ENCODE results near the gene KIRREL3. TPM values are rescaled to one million over a fixed set of nuclear protein-coding genes. Genes with fewer than 3 reads are reported as not detected.

Gene KIRREL3
- total and polyA plus RNA-seq, 2 of the 8 experiments (the other 6 are each of a cell fraction or from before 2014, with no cell fraction given) = 0.29 to 0.32 TPM

GRCh38 chr11:126734752-126735151 lies 265.8 kb downstream of the KIRREL3 start:
- Histone ChIP-seq H3K36me3 (ENCODE audit: control insufficient read depth in 2 of 4, insufficient read depth in 4 of 4, low read length in 3 of 4) (no peaks in the 10 kb centered on the region), H3K27ac (ENCODE audit: low read depth, low read length) (no peak overlapping the region), H4K20me1 (replicated peaks in 1 of 2; ENCODE audit: control insufficient read depth in 1 of 2, insufficient read depth in 2 of 2, low read length in 2 of 2) (no peaks in the 10 kb centered on the region), H2AFZ (ENCODE audit: low read length) (no peak overlapping the region), H3K9me3 (ENCODE audit: insufficient read depth in 2 of 2, low read depth in 1 of 2, low read length in 1 of 2) (no peaks in the 10 kb centered on the region), H3K4me1 (replicated peaks in 1 of 4; ENCODE audit: control insufficient read depth in 3 of 4, insufficient read depth in 4 of 4, low read length in 3 of 4) (peaks cover 0 to 5% (median 0%) of the 10 kb centered on the region in 4 experiments; a peak in 4 of 7 replicates), H3K14ac (ENCODE audit: insufficient read length) (no peak overlapping the region), H3K4me2 (ENCODE audit: insufficient read depth in 1 of 2, low read depth in 2 of 2, low read length in 2 of 2) (no peak overlapping the region), H4K8ac (ENCODE audit: extremely low read depth, insufficient read depth, low read length) (no peak overlapping the region), H3K4me3 (ENCODE audit: extremely low read depth in 1 of 4, insufficient read depth in 2 of 4, low read depth in 3 of 4, low read length in 4 of 4) (no peak overlapping the region), H3K4ac (replicated peaks; ENCODE audit: insufficient read length, low read depth, low read length) (no peak overlapping the region), H3K79me1 (ENCODE audit: low read depth, low read length) (no peaks in the 10 kb centered on the region), H4K5ac (ENCODE audit: insufficient read length, low read depth, low read length) (no peak overlapping the region), H2BK5ac (ENCODE audit: low read depth, low read length) (no peak overlapping the region), H2BK20ac (ENCODE audit: low read length) (no peak overlapping the region), H2BK120ac (replicated peaks; ENCODE audit: low read depth, low read length) (no peak overlapping the region), H3K56ac (replicated peaks; ENCODE audit: insufficient read length, low read depth, low read length) (no peak overlapping the region), H3K18ac (ENCODE audit: extremely low read depth, low read length) (no peak overlapping the region), H2AK5ac (ENCODE audit: low read depth, low read length) (no peak overlapping the region), H3K23me2 (ENCODE audit: low read depth, low read length) (no peaks in the 10 kb centered on the region), H3K9ac (replicated peaks in 1 of 4; ENCODE audit: extremely low read depth in 1 of 4, low read depth in 3 of 4, low read length in 3 of 4) (no peak overlapping the region), H3K23ac (ENCODE audit: insufficient read length) (no peak overlapping the region), H2BK15ac (ENCODE audit: low read length) (no peak overlapping the region), H4K91ac (replicated peaks; ENCODE audit: insufficient read length, low read length) (no peak overlapping the region), H3K79me2 (ENCODE audit: control insufficient read depth in 1 of 2, insufficient read depth in 2 of 2, low read length in 2 of 2) (no peaks in the 10 kb centered on the region), H3K27me3 (replicated peaks in 1 of 4; ENCODE audit: control insufficient read depth in 3 of 4, extremely low read depth in 1 of 4, insufficient read depth in 3 of 4, low read length in 3 of 4) (0 out of 7 replicates have a peak, but pooled peaks cover 0 to 2% (median 0%) of the 10 kb centered on the region in 4 experiments), H2BK12ac (ENCODE audit: low read depth, low read length) (no peak overlapping the region)
- DNase-seq (ENCODE audit: low read depth in 1 of 2, low spot score in 2 of 2) = no peak
- FAIRE-seq = no peak
- ChIA-PET CTCF (ENCODE audit: partially characterized antibody) (interaction anchor here (1.2 to 8.2 kb wide), 2 partner anchors 18 to 29 kb away, joined by 3 to 66 read pairs; no protein-coding TSS in a partner anchor), POLR2A (ENCODE audit: partially characterized antibody) (no interaction called here)
- WGBS, 2 experiments (ENCODE audit: extremely low coverage in 1 of 2, insufficient coverage in 1 of 2, insufficient read length in 1 of 2, insufficient replicate concordance in 2 of 2, low coverage in 1 of 2, low lambda C conversion rate in 2 of 2, missing lambda C conversion rate in 1 of 2) = 86% methylated on average over 7 of the region's 7 CpGs; no CpG with 5 or more reads in 1 of the 2 experiments
- TF ChIP-seq CHD1 (IDR thresholded peaks at IDR 0.05; ENCODE audit: low read depth, low read length) (no peak), ATF2 (IDR thresholded peaks at IDR 0.05; ENCODE audit: low read length) (no peak), TEAD4 (IDR thresholded peaks at IDR 0.05; ENCODE audit: low read depth, low read length) (no peak), GTF2F1 (IDR thresholded peaks at IDR 0.05; ENCODE audit: borderline replicate concordance, low read depth, low read length) (no peak), SIN3A (conservative IDR thresholded peaks at IDR 0.05 in 1 of 2, IDR thresholded peaks at IDR 0.05 in 1 of 2; ENCODE audit: low read depth in 1 of 2, low read length in 2 of 2) (no peak), HDAC2 (IDR thresholded peaks at IDR 0.05; ENCODE audit: borderline replicate concordance in 1 of 2, low read depth in 2 of 2, low read length in 2 of 2) (no peak), KDM5A (IDR thresholded peaks at IDR 0.05; ENCODE audit: low read length) (no peak), CTBP2 (IDR thresholded peaks at IDR 0.05; ENCODE audit: borderline replicate concordance, insufficient read depth, insufficient read length, low read length) (no peak), MAFK (IDR thresholded peaks at IDR 0.05; ENCODE audit: low read depth, low read length) (no peak), KDM1A (IDR thresholded peaks at IDR 0.05; ENCODE audit: borderline replicate concordance, low read length) (no peak)
- TF ChIP-seq, protein P1, sequence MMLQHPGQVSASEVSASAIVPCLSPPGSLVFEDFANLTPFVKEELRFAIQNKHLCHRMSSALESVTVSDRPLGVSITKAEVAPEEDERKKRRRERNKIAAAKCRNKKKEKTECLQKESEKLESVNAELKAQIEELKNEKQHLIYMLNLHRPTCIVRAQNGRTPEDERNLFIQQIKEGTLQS (IDR thresholded peaks at IDR 0.05; ENCODE audit: insufficient read depth, low read depth, low read length) = no peak

Measured in H1 (cell line).